Measurements from ENCODE around the gene APOL6. TPM values are rescaled to one million over a fixed set of nuclear protein-coding genes. Genes with fewer than 3 reads are reported as not detected.

Gene APOL6
- total RNA-seq, 2 experiments from 2014 or later, result 39.3 TPM

DNA sequence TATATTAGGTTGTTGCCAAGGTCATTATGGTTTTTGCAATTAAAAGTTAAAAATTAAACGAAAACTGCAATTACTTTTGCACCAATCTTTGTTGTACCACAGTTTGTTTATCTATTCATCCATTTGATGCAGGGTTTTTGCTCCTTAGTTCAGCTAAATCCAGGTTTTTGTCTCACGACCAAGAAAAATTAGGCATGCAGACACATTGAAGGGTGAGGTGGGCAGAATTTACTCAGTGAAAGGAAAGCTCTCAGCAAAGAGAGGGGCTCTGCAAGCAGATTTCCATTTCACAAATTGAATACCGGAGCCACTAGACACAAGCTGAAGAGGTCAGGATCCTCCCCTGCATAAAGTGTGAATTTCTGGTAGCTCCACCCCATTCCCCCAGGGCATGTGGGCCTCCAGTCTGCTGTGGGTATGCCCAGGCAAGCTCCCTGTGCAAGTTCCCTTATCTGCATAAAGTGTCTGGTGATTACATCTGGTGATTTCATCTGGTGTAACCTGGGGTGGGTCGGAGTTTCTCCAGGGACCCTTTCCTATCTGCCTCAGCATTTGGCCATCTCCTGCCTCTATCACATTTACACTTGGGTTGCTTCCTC is 33.3 kb downstream of the APOL6 start:
- POLR2A ChIA-PET, result interaction anchor here (0.7 to 1.4 kb wide), 2 partner anchors 33 to 268 kb away, joined by 3 read pairs; partner anchors contain the start of gene APOL6
- H3K36me3 ChIP-seq (ENCODE audit: insufficient read depth, low read length), result no peaks in the 10 kb centered on the region

GRCh38 chr22:35683560-35683959 is 35.3 kb downstream of the APOL6 start:
- CTCF ChIA-PET, result no interaction called here

More for the DNA sequence above, 33.3 kb downstream of the APOL6 start:
- Mint-ChIP-seq H3K4me3 (no peak overlapping the region), H3K27me3 (no peaks in the 10 kb centered on the region), H3K4me1 (ENCODE audit: low read depth) (no peaks in the 10 kb centered on the region), H3K36me3 (ENCODE audit: low read depth) (no peaks in the 10 kb centered on the region), H3K9me3 (peaks cover 3% of the 10 kb centered on the region), H3K27ac (no peak overlapping the region)
- Histone ChIP-seq H3K9me3 (ENCODE audit: control insufficient read depth in 1 of 2, insufficient read depth in 1 of 2, low read length in 2 of 2) (peaks cover 0 to 3% of the 10 kb centered on the region in 2 experiments), H3K4me3 (ENCODE audit: low read length) (no peak overlapping the region), H3K27ac (ENCODE audit: low read depth in 1 of 2, low read length in 2 of 2) (no peak overlapping the region), H3K27me3 (ENCODE audit: control insufficient read depth in 1 of 2, insufficient read depth in 2 of 2, low read length in 2 of 2) (no peaks in the 10 kb centered on the region), H3K4me1 (ENCODE audit: insufficient read depth, low read length) (no peaks in the 10 kb centered on the region)
- TF ChIP-seq CTCF (IDR thresholded peaks at IDR 0.05), result no peak
- ATAC-seq (ENCODE audit: poor library complexity) (no peak), DNase-seq (no peak)
- CTCF ChIA-PET, result no interaction called here
- intact Hi-C loops (cut with DNase I, micrococcal nuclease), result no loop called here

DNA sequence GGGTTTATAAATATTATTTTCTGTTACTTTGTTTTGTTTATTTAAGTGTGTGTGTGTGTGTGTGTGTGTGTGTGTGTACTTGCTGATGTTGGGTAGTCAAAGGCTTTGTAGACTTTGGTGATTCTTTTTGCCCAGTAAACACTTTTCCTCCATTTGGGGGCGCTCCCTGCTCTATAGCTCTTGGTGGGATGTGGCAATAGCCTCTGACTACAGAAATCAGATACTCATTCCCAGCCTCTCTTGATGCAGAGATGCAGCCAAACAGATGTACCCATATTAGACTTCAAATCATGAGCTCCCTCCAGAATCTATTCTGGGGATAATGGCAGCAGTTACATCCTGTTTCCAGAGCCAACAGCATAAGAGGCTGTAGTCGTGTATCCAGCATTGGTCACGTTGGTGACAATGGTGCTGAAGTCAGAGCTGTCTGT is 36.0 kb downstream of the APOL6 start:
- Mint-ChIP-seq H3K9me3 (no peaks in the 10 kb centered on the region), H3K27ac (no peak overlapping the region), H3K27me3 (no peaks in the 10 kb centered on the region), H3K36me3 (ENCODE audit: low read depth) (no peaks in the 10 kb centered on the region), H3K4me1 (ENCODE audit: low read depth) (no peaks in the 10 kb centered on the region), H3K4me3 (no peak overlapping the region)
- CTCF ChIA-PET, result no interaction called here
- ATAC-seq (ENCODE audit: poor library complexity) (no peak), DNase-seq (no peak)
- peaks cover 0 to 3% of the 10 kb centered on the region in 2 experiments for H3K9me3 ChIP-seq (ENCODE audit: control insufficient read depth in 1 of 2, insufficient read depth in 1 of 2, low read length in 2 of 2)
- intact Hi-C loops (cut with DNase I, micrococcal nuclease), result no loop called here
- H3K4me1 ChIP-seq (ENCODE audit: insufficient read depth, low read length), result no peaks in the 10 kb centered on the region
- H3K27me3 ChIP-seq (ENCODE audit: control insufficient read depth in 1 of 2, insufficient read depth in 2 of 2, low read length in 2 of 2), result no peaks in the 10 kb centered on the region
- H3K36me3 ChIP-seq (ENCODE audit: insufficient read depth, low read length), result no peaks in the 10 kb centered on the region
- no peak overlapping the region for H3K4me3 ChIP-seq (ENCODE audit: low read length)
- POLR2A ChIA-PET, result interaction anchor here (0.6 to 1.1 kb wide), 3 partner anchors 19 to 36 kb away, joined by 3 to 4 read pairs (median 3); partner anchors contain the start of gene APOL6
- TF ChIP-seq CTCF (IDR thresholded peaks at IDR 0.05), result no peak
- H3K27ac ChIP-seq (ENCODE audit: low read depth in 1 of 2, low read length in 2 of 2), result no peak overlapping the region

More at GRCh38 chr22:35683560-35683959, 35.3 kb downstream of the APOL6 start:
- Mint-ChIP-seq H3K36me3 (ENCODE audit: low read depth) (no peaks in the 10 kb centered on the region), H3K27me3 (no peaks in the 10 kb centered on the region), H3K27ac (no peak overlapping the region), H3K4me1 (ENCODE audit: low read depth) (no peaks in the 10 kb centered on the region), H3K4me3 (no peak overlapping the region), H3K9me3 (no peaks in the 10 kb centered on the region)
- intact Hi-C loops (cut with DNase I, micrococcal nuclease), result no loop called here
- H3K4me3 ChIP-seq (ENCODE audit: low read length), result no peak overlapping the region
- TF ChIP-seq CTCF (IDR thresholded peaks at IDR 0.05), result no peak
- no peaks in the 10 kb centered on the region for H3K4me1 ChIP-seq (ENCODE audit: insufficient read depth, low read length)
- no peaks in the 10 kb centered on the region for H3K27me3 ChIP-seq (ENCODE audit: control insufficient read depth in 1 of 2, insufficient read depth in 2 of 2, low read length in 2 of 2)
- H3K9me3 ChIP-seq (ENCODE audit: control insufficient read depth in 1 of 2, insufficient read depth in 1 of 2, low read length in 2 of 2), result peaks cover 0 to 3% of the 10 kb centered on the region in 2 experiments
- no peaks in the 10 kb centered on the region for H3K36me3 ChIP-seq (ENCODE audit: insufficient read depth, low read length)
- ATAC-seq (ENCODE audit: poor library complexity) (no peak), DNase-seq (no peak)
- H3K27ac ChIP-seq (ENCODE audit: low read depth in 1 of 2, low read length in 2 of 2), result no peak overlapping the region
- POLR2A ChIA-PET, result interaction anchor here (1.1 kb wide), 1 partner anchor 19 kb away, joined by 3 read pairs; no protein-coding TSS in a partner anchor

Measured in CD4-positive, alpha-beta T cell (primary cell).